NCI-H1048 (cell line): ENCODE measurements around the gene LIX1L.

Source experiments
- DNase-seq: peaks from one replicate; lab custom pipeline; 2025; lab: John Stamatoyannopoulos, UW

Gene LIX1L

GRCh38 chr1:145963265-145964019 lies 5.6 kb upstream of the LIX1L start:
- no peak for DNase-seq

- no peak for DNase-seq
Observed at GRCh38 chr1:145962157-145963102, 4.6 kb upstream of the LIX1L start.

- DNase-seq, result no peak
Observed at GRCh38 chr1:145961425-145962156, 3.8 kb upstream of the LIX1L start.

GRCh38 chr1:145961109-145961424 lies 3.2 kb upstream of the LIX1L start:
- DNase-seq, result no peak

GRCh38 chr1:145960468-145961108 lies 2.8 kb upstream of the LIX1L start:
- no peak for DNase-seq

- DNase-seq, result no peak
Observed at GRCh38 chr1:145959957-145960467, 2.2 kb upstream of the LIX1L start.

GRCh38 chr1:145959333-145959732 lies 1.5 kb upstream of the LIX1L start:
- DNase-seq, result no peak

- no peak for DNase-seq
Observed at GRCh38 chr1:145958734-145959133, 917 bp upstream of the LIX1L start.

GRCh38 chr1:145956781-145957442 lies 905 bp downstream of the LIX1L start:
- no peak for DNase-seq

GRCh38 chr1:145956361-145956760 lies 1.5 kb downstream of the LIX1L start:
- no peak for DNase-seq

- no peak for DNase-seq
Observed at GRCh38 chr1:145955436-145955835, 2.4 kb downstream of the LIX1L start.

GRCh38 chr1:145953861-145954260 lies 4.0 kb downstream of the LIX1L start:
- DNase-seq, result no peak

- no peak for DNase-seq
Observed at GRCh38 chr1:145952903-145953302, 4.9 kb downstream of the LIX1L start.

- DNase-seq, result no peak
Observed at GRCh38 chr1:145951526-145951925, 6.3 kb downstream of the LIX1L start.

GRCh38 chr1:145949219-145949618 lies 8.6 kb downstream of the LIX1L start:
- no peak for DNase-seq

- DNase-seq, result no peak
Observed at GRCh38 chr1:145947551-145947950, 10.3 kb downstream of the LIX1L start.

- no peak for DNase-seq
Observed at GRCh38 chr1:145946477-145946986, 11.3 kb downstream of the LIX1L start.

- DNase-seq, result no peak
Observed at GRCh38 chr1:145944532-145944931, 13.3 kb downstream of the LIX1L start.

- DNase-seq, result no peak
Observed at GRCh38 chr1:145942871-145943270, 14.9 kb downstream of the LIX1L start.

GRCh38 chr1:145942405-145942804 lies 15.4 kb downstream of the LIX1L start:
- DNase-seq, result no peak

- no peak for DNase-seq
Observed at GRCh38 chr1:145937436-145937835, 20.4 kb downstream of the LIX1L start.
